ENCODE measurements around the gene CIDEB. TPM values are rescaled to one million over a fixed set of nuclear protein-coding genes. Genes with fewer than 3 reads are reported as not detected.

Gene CIDEB
- total and polyA plus RNA-seq, 2 donors from 2014 or later: 22.4 to 49.7 TPM

GRCh38 chr14:24342889-24343288, 35.1 kb upstream of the CIDEB start:
- Histone ChIP-seq H3K9me3 (ENCODE audit: control insufficient read depth in 2 of 3, insufficient read depth in 1 of 3, low read length in 3 of 3) (no peaks in the 10 kb centered on the region), H3K27ac (ENCODE audit: low read depth in 2 of 2, low read length in 2 of 2) (no peak overlapping the region), H3K9ac (ENCODE audit: low read length in 3 of 3) (no peak overlapping the region), H3K27me3 (ENCODE audit: control insufficient read depth, insufficient read depth, low read length) (no peaks in the 10 kb centered on the region), H3K36me3 (ENCODE audit: control insufficient read depth in 2 of 3, insufficient read depth in 3 of 3, low read length in 3 of 3) (no peaks in the 10 kb centered on the region), H3K4me3 (ENCODE audit: low read length in 3 of 3) (no peak overlapping the region), H3K4me1 (ENCODE audit: control insufficient read depth in 2 of 3, insufficient read depth in 2 of 3, low read depth in 1 of 3, low read length in 3 of 3) (peaks cover 0 to 9% (median 0%) of the 10 kb centered on the region in 3 donors)
- intact Hi-C loops (cut with DNase I): no loop called here
- DNase-seq (no peak), FAIRE-seq (no peak)
- TF ChIP-seq CTCF (IDR thresholded peaks at IDR 0.05; ENCODE audit: borderline replicate concordance, extremely low read depth, insufficient read depth): no peak

DNA sequence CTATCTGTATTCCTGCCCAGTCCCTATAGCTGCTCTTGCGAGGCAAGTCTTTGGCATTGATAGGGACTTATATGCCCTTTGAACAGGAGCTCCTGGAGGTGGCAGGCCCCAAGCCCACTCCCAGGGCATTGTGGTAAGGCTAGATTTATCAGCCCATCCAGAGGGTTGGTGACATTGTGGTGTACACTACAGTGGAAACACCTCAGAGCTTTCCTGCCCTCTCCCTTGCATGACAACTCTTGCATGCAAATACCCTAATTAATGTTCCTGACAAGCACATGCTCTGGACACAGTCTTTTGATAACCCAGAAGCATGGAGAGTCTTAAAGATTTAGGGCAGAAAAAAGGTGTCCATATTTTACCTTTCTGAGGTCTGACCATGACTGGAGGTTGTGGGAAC, 32.8 kb upstream of the CIDEB start:
- DNase-seq: no peak
- Histone ChIP-seq H3K36me3 (ENCODE audit: control insufficient read depth in 2 of 3, insufficient read depth in 3 of 3, low read length in 3 of 3) (no peaks in the 10 kb centered on the region), H3K27me3 (ENCODE audit: control insufficient read depth, insufficient read depth, low read length) (no peaks in the 10 kb centered on the region), H3K4me3 (ENCODE audit: low read length in 3 of 3) (no peak overlapping the region), H3K27ac (ENCODE audit: low read depth in 2 of 2, low read length in 2 of 2) (no peak overlapping the region), H3K9me3 (ENCODE audit: control insufficient read depth in 2 of 3, insufficient read depth in 1 of 3, low read length in 3 of 3) (no peaks in the 10 kb centered on the region), H3K4me1 (ENCODE audit: control insufficient read depth in 2 of 3, insufficient read depth in 2 of 3, low read depth in 1 of 3, low read length in 3 of 3) (peaks cover 0 to 9% (median 0%) of the 10 kb centered on the region in 3 donors), H3K9ac (ENCODE audit: low read length in 3 of 3) (no peak overlapping the region)
- intact Hi-C loops (cut with DNase I): no loop called here
- FAIRE-seq: no peak
- TF ChIP-seq CTCF (IDR thresholded peaks at IDR 0.05; ENCODE audit: borderline replicate concordance, extremely low read depth, insufficient read depth): no peak

- TF ChIP-seq CTCF (IDR thresholded peaks at IDR 0.05; ENCODE audit: borderline replicate concordance, extremely low read depth, insufficient read depth): no peak
- Histone ChIP-seq H3K9me3 (ENCODE audit: control insufficient read depth in 2 of 3, insufficient read depth in 1 of 3, low read length in 3 of 3) (no peaks in the 10 kb centered on the region), H3K4me1 (ENCODE audit: control insufficient read depth in 2 of 3, insufficient read depth in 2 of 3, low read depth in 1 of 3, low read length in 3 of 3) (peaks cover 0 to 9% (median 0%) of the 10 kb centered on the region in 3 donors), H3K27ac (ENCODE audit: low read depth in 2 of 2, low read length in 2 of 2) (no peak within 1 kb of the TSS), H3K27me3 (ENCODE audit: control insufficient read depth, insufficient read depth, low read length) (no peaks in the 10 kb centered on the region), H3K4me3 (ENCODE audit: low read length in 3 of 3) (peak within 1 kb of the TSS; percentile 50 to 68 (median 65)), H3K36me3 (ENCODE audit: control insufficient read depth in 2 of 3, insufficient read depth in 3 of 3, low read length in 3 of 3) (no peaks in the 10 kb centered on the region), H3K9ac (ENCODE audit: low read length in 3 of 3) (peak within 1 kb of the TSS in 2 of 3 donors; percentile 38 to 65)
- DNase-seq (peak in 3 of 5 donors; percentile 51 to 84 (median 63)), FAIRE-seq (no peak)
- intact Hi-C loops (cut with DNase I): loop anchor here (5.0 kb wide), 1 partner anchor 98 kb away; no protein-coding TSS in a partner anchor
These were observed 31.7 kb upstream of the CIDEB start, which contains the start of gene RIPK3 for GRCh38 chr14:24339284-24340151. Gene RIPK3 (minus strand): TSS chr14:24339991. CDS start chr14:24339826, 165 bp downstream.

All from kidney (tissue), 14 donors.